ENCODE results near the gene SLC11A1.

GRCh38 chr2:218347172-218347571 is 34.9 kb upstream of the SLC11A1 start:
- no peak for TF ChIP-seq CTCF (IDR thresholded peaks at IDR 0.05)
- TF ChIP-seq EP300 (IDR thresholded peaks at IDR 0.05) = no peak
- TF ChIP-seq POLR2A (IDR thresholded peaks at IDR 0.05) = no peak

Data from tibial nerve (tissue), 4 donors.